HL-60 (cell line): ENCODE results near the gene C15orf40.
"Not testable (repeated sequence)": the region's sequence is repeated elsewhere in the genome, so short reads cannot be mapped to it uniquely, and the experiment has no call there.

Source experiments
- DNase-seq, 2 experiments: peaks; one replicate each; pipeline ENCODE4 v3.0.0-alpha.2; 2010 to 2020; ENCODE audit warnings: low read depth in 1 of 2, low spot score in 1 of 2
- H3K27ac ChIP-seq: fragments of 250-450 bp; sonication (Bioruptor Pico); replicated peaks from 2 replicates; pipeline ENCODE4 v1.5.1; 2020; ENCODE audit warnings: mild to moderate bottlenecking, moderate library complexity
- H3K27me3 ChIP-seq: fragments of 250-450 bp; sonication (Bioruptor Pico); 2 replicates; pipeline ENCODE4 v1.5.1; 2021; ENCODE audit warnings: mild to moderate bottlenecking, moderate library complexity; ENCODE audit not compliant: insufficient read depth, poor library complexity, severe bottlenecking
- H3K4me3 ChIP-seq: replicated peaks from 2 replicates; pipeline ENCODE4 v1.5.1; 2011; ENCODE audit warnings: mild to moderate bottlenecking, control low read depth, low read length; ENCODE audit not compliant: insufficient read depth
- GABPA ChIP-seq: IDR thresholded peaks from 2 replicates; pipeline ENCODE4 v1.6.1; 2012; ENCODE audit warnings: low read depth
- POLR2AphosphoS5 ChIP-seq: IDR thresholded peaks from 2 replicates; pipeline ENCODE4 v1.6.1; 2012; ENCODE audit warnings: low read depth
- REST ChIP-seq: IDR thresholded peaks from 2 replicates; pipeline ENCODE4 v1.6.1; 2012; ENCODE audit warnings: low read depth; ENCODE audit not compliant: insufficient replicate concordance
- SPI1 ChIP-seq: IDR thresholded peaks from 2 replicates; pipeline ENCODE4 v1.6.1; 2012; ENCODE audit warnings: low read depth, mild to moderate bottlenecking, borderline replicate concordance
- TF ChIP-seq, protein P1 (sequence below): IDR thresholded peaks from one replicate; pipeline ENCODE4 v1.5.1; 2011; ENCODE audit warnings: low read length, control low read depth, inconsistent platforms; ENCODE audit not compliant: insufficient read depth

C15orf40 gene

GRCh38 chr15:83039206-83039605, 27.8 kb upstream of the C15orf40 start:
- TF ChIP-seq REST (no peak), POLR2AphosphoS5 (no peak), SPI1 (no peak), GABPA (no peak)
- TF ChIP-seq, protein P1, sequence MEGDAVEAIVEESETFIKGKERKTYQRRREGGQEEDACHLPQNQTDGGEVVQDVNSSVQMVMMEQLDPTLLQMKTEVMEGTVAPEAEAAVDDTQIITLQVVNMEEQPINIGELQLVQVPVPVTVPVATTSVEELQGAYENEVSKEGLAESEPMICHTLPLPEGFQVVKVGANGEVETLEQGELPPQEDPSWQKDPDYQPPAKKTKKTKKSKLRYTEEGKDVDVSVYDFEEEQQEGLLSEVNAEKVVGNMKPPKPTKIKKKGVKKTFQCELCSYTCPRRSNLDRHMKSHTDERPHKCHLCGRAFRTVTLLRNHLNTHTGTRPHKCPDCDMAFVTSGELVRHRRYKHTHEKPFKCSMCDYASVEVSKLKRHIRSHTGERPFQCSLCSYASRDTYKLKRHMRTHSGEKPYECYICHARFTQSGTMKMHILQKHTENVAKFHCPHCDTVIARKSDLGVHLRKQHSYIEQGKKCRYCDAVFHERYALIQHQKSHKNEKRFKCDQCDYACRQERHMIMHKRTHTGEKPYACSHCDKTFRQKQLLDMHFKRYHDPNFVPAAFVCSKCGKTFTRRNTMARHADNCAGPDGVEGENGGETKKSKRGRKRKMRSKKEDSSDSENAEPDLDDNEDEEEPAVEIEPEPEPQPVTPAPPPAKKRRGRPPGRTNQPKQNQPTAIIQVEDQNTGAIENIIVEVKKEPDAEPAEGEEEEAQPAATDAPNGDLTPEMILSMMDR = no peak
- H3K4me3 ChIP-seq = no peak overlapping the region
- no peak for DNase-seq
- H3K27me3 ChIP-seq = no peaks in the 10 kb centered on the region
- H3K27ac ChIP-seq = no peak overlapping the region

GRCh38 chr15:83036253-83036652, 24.8 kb upstream of the C15orf40 start:
- H3K27ac ChIP-seq = no peak overlapping the region
- no peaks in the 10 kb centered on the region for H3K27me3 ChIP-seq
- H3K4me3 ChIP-seq = no peak overlapping the region
- no peak for DNase-seq
- no peak for TF ChIP-seq GABPA
- TF ChIP-seq SPI1 = no peak
- TF ChIP-seq REST = no peak
- no peak for TF ChIP-seq POLR2AphosphoS5
- TF ChIP-seq, protein P1 = no peak

- not testable (repeated sequence) for H3K4me3 ChIP-seq, H3K27me3 ChIP-seq, DNase-seq, H3K27ac ChIP-seq
Measured at GRCh38 chr15:83031234-83031633, 19.8 kb upstream of the C15orf40 start.

DNA sequence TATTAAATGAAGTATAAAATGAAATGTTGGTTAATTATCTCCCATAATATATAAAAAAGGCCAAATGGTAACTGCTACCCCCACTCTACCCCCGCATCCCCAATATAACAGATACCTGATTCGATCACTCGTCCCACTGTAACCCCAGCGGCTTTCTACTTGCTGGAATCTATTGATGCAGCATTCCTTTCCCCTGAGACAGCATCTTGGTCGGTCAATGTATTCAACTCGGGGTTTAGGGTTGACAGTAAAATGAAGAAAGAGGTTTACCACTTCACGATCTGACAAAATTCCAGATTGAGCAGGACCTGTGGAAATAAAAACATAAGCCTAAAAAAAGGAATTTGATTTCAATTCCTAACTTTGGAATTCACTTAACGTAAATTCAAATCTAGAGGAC, 18.6 kb upstream of the C15orf40 start:
- Histone ChIP-seq H3K4me3 (no peak overlapping the region), H3K27me3 (no peaks in the 10 kb centered on the region), H3K27ac (no peak overlapping the region)
- TF ChIP-seq REST (no peak), SPI1 (no peak), GABPA (no peak), POLR2AphosphoS5 (no peak)
- TF ChIP-seq, protein P1 = no peak
- DNase-seq = no peak
